ENCODE measurements around the gene NXPH1.

NXPH1 gene

GRCh38 chr7:8440670-8441069, 7.3 kb downstream of the NXPH1 start:
- H3K27me3 ChIP-seq (ENCODE audit: insufficient read depth, low read length) = peaks cover 100% of the 10 kb centered on the region
- H3K4me3 ChIP-seq (ENCODE audit: low read length) = peak overlapping the region; percentile 70; the same call in 1 of the 2 replicates
- H3K9me3 ChIP-seq (ENCODE audit: insufficient read depth, low read depth, low read length) = peaks cover 8% of the 10 kb centered on the region; the same call in 1 of the 2 replicates
- H3K36me3 ChIP-seq (ENCODE audit: insufficient read depth, low read depth, low read length) = no peaks in the 10 kb centered on the region
- H3K4me1 ChIP-seq (ENCODE audit: insufficient read depth, low read length) = peaks cover 31% of the 10 kb centered on the region; the same call in 1 of the 2 replicates
- no peak overlapping the region for H3K9ac ChIP-seq (ENCODE audit: low read depth, low read length)
- H3K27ac ChIP-seq (ENCODE audit: low read length) = no peak overlapping the region

- peaks cover 6% of the 10 kb centered on the region; the same call in 1 of the 2 replicates for H3K9me3 ChIP-seq (ENCODE audit: insufficient read depth, low read depth, low read length)
- peaks cover 25% of the 10 kb centered on the region; the same call in 1 of the 2 replicates for H3K4me1 ChIP-seq (ENCODE audit: insufficient read depth, low read length)
- H3K36me3 ChIP-seq (ENCODE audit: insufficient read depth, low read depth, low read length) = no peaks in the 10 kb centered on the region
- H3K9ac ChIP-seq (ENCODE audit: low read depth, low read length) = no peak overlapping the region
- no peak overlapping the region for H3K27ac ChIP-seq (ENCODE audit: low read length)
- H3K4me3 ChIP-seq (ENCODE audit: low read length) = peak overlapping the region; percentile 70
- peaks cover 100% of the 10 kb centered on the region for H3K27me3 ChIP-seq (ENCODE audit: insufficient read depth, low read length)
These were observed 7.9 kb downstream of the NXPH1 start for GRCh38 chr7:8441106-8441965.

- Histone ChIP-seq H3K9me3 (ENCODE audit: insufficient read depth, low read depth, low read length) (peaks cover 3% of the 10 kb centered on the region; the same call in 1 of the 2 replicates), H3K4me1 (ENCODE audit: insufficient read depth, low read length) (peaks cover 25% of the 10 kb centered on the region; the same call in 1 of the 2 replicates), H3K4me3 (ENCODE audit: low read length) (peak overlapping the region; percentile 70), H3K27me3 (ENCODE audit: insufficient read depth, low read length) (peaks cover 91% of the 10 kb centered on the region), H3K9ac (ENCODE audit: low read depth, low read length) (no peak overlapping the region), H3K36me3 (ENCODE audit: insufficient read depth, low read depth, low read length) (no peaks in the 10 kb centered on the region), H3K27ac (ENCODE audit: low read length) (no peak overlapping the region)
These were observed 8.8 kb downstream of the NXPH1 start for GRCh38 chr7:8442051-8442813.

- Histone ChIP-seq H3K9ac (ENCODE audit: low read depth, low read length) (no peak overlapping the region), H3K4me3 (ENCODE audit: low read length) (peak overlapping the region; percentile 70), H3K36me3 (ENCODE audit: insufficient read depth, low read depth, low read length) (no peaks in the 10 kb centered on the region), H3K4me1 (ENCODE audit: insufficient read depth, low read length) (peaks cover 20% of the 10 kb centered on the region; the same call in 1 of the 2 replicates), H3K27me3 (ENCODE audit: insufficient read depth, low read length) (peaks cover 84% of the 10 kb centered on the region), H3K27ac (ENCODE audit: low read length) (no peak overlapping the region), H3K9me3 (ENCODE audit: insufficient read depth, low read depth, low read length) (peaks cover 3% of the 10 kb centered on the region; the same call in 1 of the 2 replicates)
These were observed 9.4 kb downstream of the NXPH1 start for GRCh38 chr7:8442814-8443304.

GRCh38 chr7:8443576-8444467, 10.4 kb downstream of the NXPH1 start:
- Histone ChIP-seq H3K27me3 (ENCODE audit: insufficient read depth, low read length) (peaks cover 75% of the 10 kb centered on the region), H3K9ac (ENCODE audit: low read depth, low read length) (no peak overlapping the region), H3K4me1 (ENCODE audit: insufficient read depth, low read length) (peaks cover 16% of the 10 kb centered on the region; the same call in 1 of the 2 replicates), H3K27ac (ENCODE audit: low read length) (no peak overlapping the region), H3K4me3 (ENCODE audit: low read length) (peak overlapping the region; percentile 70), H3K9me3 (ENCODE audit: insufficient read depth, low read depth, low read length) (peaks cover 3% of the 10 kb centered on the region; the same call in 1 of the 2 replicates), H3K36me3 (ENCODE audit: insufficient read depth, low read depth, low read length) (no peaks in the 10 kb centered on the region)

GRCh38 chr7:8444468-8444769, 11.0 kb downstream of the NXPH1 start:
- H3K27me3 ChIP-seq (ENCODE audit: insufficient read depth, low read length) = peaks cover 69% of the 10 kb centered on the region
- H3K9ac ChIP-seq (ENCODE audit: low read depth, low read length) = no peak overlapping the region
- peaks cover 3% of the 10 kb centered on the region; the same call in 1 of the 2 replicates for H3K9me3 ChIP-seq (ENCODE audit: insufficient read depth, low read depth, low read length)
- peaks cover 16% of the 10 kb centered on the region; the same call in 1 of the 2 replicates for H3K4me1 ChIP-seq (ENCODE audit: insufficient read depth, low read length)
- no peak overlapping the region for H3K27ac ChIP-seq (ENCODE audit: low read length)
- H3K4me3 ChIP-seq (ENCODE audit: low read length) = peak overlapping the region; percentile 70; the same call in 1 of the 2 replicates
- H3K36me3 ChIP-seq (ENCODE audit: insufficient read depth, low read depth, low read length) = no peaks in the 10 kb centered on the region

- H3K4me3 ChIP-seq (ENCODE audit: low read length) = no peak overlapping the region
- H3K36me3 ChIP-seq (ENCODE audit: insufficient read depth, low read depth, low read length) = no peaks in the 10 kb centered on the region
These were observed 20.1 kb downstream of the NXPH1 start for GRCh38 chr7:8453535-8453934.

GRCh38 chr7:8455426-8455825, 22.0 kb downstream of the NXPH1 start:
- Histone ChIP-seq H3K9me3 (ENCODE audit: insufficient read depth, low read depth, low read length) (no peaks in the 10 kb centered on the region), H3K4me1 (ENCODE audit: insufficient read depth, low read length) (no peaks in the 10 kb centered on the region), H3K27me3 (ENCODE audit: insufficient read depth, low read length) (no peaks in the 10 kb centered on the region), H3K4me3 (ENCODE audit: low read length) (no peak overlapping the region), H3K9ac (ENCODE audit: low read depth, low read length) (no peak overlapping the region), H3K27ac (ENCODE audit: low read length) (no peak overlapping the region), H3K36me3 (ENCODE audit: insufficient read depth, low read depth, low read length) (no peaks in the 10 kb centered on the region)

More at GRCh38 chr7:8453535-8453934, 20.1 kb downstream of the NXPH1 start:
- H3K9me3 ChIP-seq (ENCODE audit: insufficient read depth, low read depth, low read length) = no peaks in the 10 kb centered on the region
- H3K27ac ChIP-seq (ENCODE audit: low read length) = no peak overlapping the region
- no peaks in the 10 kb centered on the region for H3K27me3 ChIP-seq (ENCODE audit: insufficient read depth, low read length)
- no peaks in the 10 kb centered on the region for H3K4me1 ChIP-seq (ENCODE audit: insufficient read depth, low read length)
- H3K9ac ChIP-seq (ENCODE audit: low read depth, low read length) = no peak overlapping the region

- no peak overlapping the region for H3K4me3 ChIP-seq (ENCODE audit: low read length)
- H3K36me3 ChIP-seq (ENCODE audit: insufficient read depth, low read depth, low read length) = no peaks in the 10 kb centered on the region
- H3K9ac ChIP-seq (ENCODE audit: low read depth, low read length) = no peak overlapping the region
- H3K9me3 ChIP-seq (ENCODE audit: insufficient read depth, low read depth, low read length) = no peaks in the 10 kb centered on the region
- H3K27me3 ChIP-seq (ENCODE audit: insufficient read depth, low read length) = no peaks in the 10 kb centered on the region
- H3K4me1 ChIP-seq (ENCODE audit: insufficient read depth, low read length) = no peaks in the 10 kb centered on the region
- H3K27ac ChIP-seq (ENCODE audit: low read length) = no peak overlapping the region
These were observed 28.9 kb downstream of the NXPH1 start for GRCh38 chr7:8462309-8462708.

GRCh38 chr7:8465338-8465737, 31.9 kb downstream of the NXPH1 start:
- Histone ChIP-seq H3K9me3 (ENCODE audit: insufficient read depth, low read depth, low read length) (no peaks in the 10 kb centered on the region), H3K36me3 (ENCODE audit: insufficient read depth, low read depth, low read length) (no peaks in the 10 kb centered on the region), H3K4me1 (ENCODE audit: insufficient read depth, low read length) (no peaks in the 10 kb centered on the region), H3K27ac (ENCODE audit: low read length) (no peak overlapping the region), H3K27me3 (ENCODE audit: insufficient read depth, low read length) (no peaks in the 10 kb centered on the region), H3K9ac (ENCODE audit: low read depth, low read length) (no peak overlapping the region), H3K4me3 (ENCODE audit: low read length) (no peak overlapping the region)

GRCh38 chr7:8480527-8480926, 47.1 kb downstream of the NXPH1 start:
- Histone ChIP-seq H3K36me3 (ENCODE audit: insufficient read depth, low read depth, low read length) (no peaks in the 10 kb centered on the region), H3K9me3 (ENCODE audit: insufficient read depth, low read depth, low read length) (no peaks in the 10 kb centered on the region), H3K9ac (ENCODE audit: low read depth, low read length) (no peak overlapping the region), H3K27me3 (ENCODE audit: insufficient read depth, low read length) (no peaks in the 10 kb centered on the region), H3K4me3 (ENCODE audit: low read length) (no peak overlapping the region), H3K4me1 (ENCODE audit: insufficient read depth, low read length) (no peaks in the 10 kb centered on the region), H3K27ac (ENCODE audit: low read length) (no peak overlapping the region)
